Endothelial cell of umbilical vein (primary cell): ENCODE data around the gene UBE2U. TPM values are rescaled to one million over a fixed set of nuclear protein-coding genes. Genes with fewer than 3 reads are reported as not detected.

Experiments used
- Bru-seq: library from RNA; stranded (reverse); fragments of 400-500 nt; gene quantifications from one replicate; lab custom pipeline; 2021; lab: Mats Ljungman, UMichigan
- BruChase-seq, 2 experiments: library from RNA; stranded (reverse); fragments of 400-500 nt; gene quantifications; one replicate each; lab custom pipeline; 2021; lab: Mats Ljungman, UMichigan
- BruUV-seq: library from RNA; stranded (reverse); fragments of 400-500 nt; replicated peaks from 2 replicates; lab custom pipeline; 2021; lab: Mats Ljungman, UMichigan
- CTCF ChIA-PET: fragments of 300-600, 350-600 bp; sonication (Branson Sonifier 250); formaldehyde crosslinking; loops from one replicate; lab custom pipeline; 2021; ENCODE audit warnings: antibody characterized with exemption, inconsistent platforms; lab: Charles Lee
- POLR2A ChIA-PET: fragments of 300-600, 350-600 bp; sonication (Branson Sonifier 250); formaldehyde crosslinking; loops from one replicate; lab custom pipeline; 2021; ENCODE audit warnings: antibody characterized with exemption, inconsistent platforms; lab: Charles Lee
- DNase-seq: peaks from one replicate; pipeline ENCODE4 v3.0.0-alpha.2; 2011; ENCODE audit warnings: low read depth, low spot score
- FAIRE-seq: peaks from 2 replicates; lab custom pipeline; 2011; peaks lifted over from hg19 to GRCh38; lab: Jason Lieb, UNC
- H2AFZ ChIP-seq: 2 replicates; pipeline ENCODE4 v1.6.0; 2012; ENCODE audit warnings: low read depth, low read length, control low read depth, inconsistent platforms
- H3K27ac ChIP-seq: 2 replicates; pipeline ENCODE4 v1.5.1; 2011; ENCODE audit warnings: low read depth, mild to moderate bottlenecking, control low read depth, low read length, moderate library complexity; ENCODE audit not compliant: insufficient read depth
- H3K27me3 ChIP-seq, 2 experiments: 2 replicates each; pipeline versions ENCODE4 v1.6.0 to v1.6.1; 2011; ENCODE audit warnings: low read length in 2 of 2, mixed read lengths in 1 of 2; ENCODE audit not compliant: control insufficient read depth in 2 of 2, insufficient read depth in 2 of 2
- H3K36me3 ChIP-seq, 2 experiments: 2 replicates in 1 of 2; 3 replicates in 1 of 2; pipeline ENCODE4 v1.5.1; 2011; ENCODE audit warnings: low read length in 2 of 2, mild to moderate bottlenecking in 1 of 2, moderate library complexity in 1 of 2; ENCODE audit not compliant: control insufficient read depth in 2 of 2, insufficient read depth in 2 of 2; ENCODE audit errors: extremely low read depth in 1 of 2
- H3K4me1 ChIP-seq: 3 replicates; pipeline ENCODE4 v1.5.1; 2011; ENCODE audit warnings: mild to moderate bottlenecking, low read length; ENCODE audit not compliant: control insufficient read depth, insufficient read depth; ENCODE audit errors: extremely low read depth
- H3K4me2 ChIP-seq: 2 replicates; pipeline ENCODE4 v1.6.1; 2011; ENCODE audit warnings: low read length, control low read depth, mixed read lengths; ENCODE audit not compliant: insufficient read depth
- H3K4me3 ChIP-seq, 3 experiments: fragments of 200-600 bp in 1 of 3; sonication (generic), shearing (Covaris generic) in 1 of 3; replicated peaks in 1 of 3; 2 replicates each; pipeline ENCODE4 v1.5.1; 2011 to 2016; ENCODE audit warnings: control low read depth in 3 of 3, low read length in 3 of 3, mild to moderate bottlenecking in 2 of 3, inconsistent platforms in 1 of 3, low read depth in 1 of 3, moderate library complexity in 1 of 3; ENCODE audit not compliant: insufficient read depth in 1 of 3
- H3K79me2 ChIP-seq: 2 replicates; pipeline ENCODE4 v1.6.0; 2012; ENCODE audit warnings: low read length, inconsistent platforms; ENCODE audit not compliant: control insufficient read depth, insufficient read depth
- H3K9ac ChIP-seq: replicated peaks from 2 replicates; pipeline ENCODE3; 2011; ENCODE audit warnings: low read length, control low read depth; ENCODE audit not compliant: insufficient read depth; ENCODE audit errors: extremely low read depth
- H3K9me1 ChIP-seq: replicated peaks from 3 replicates; pipeline ENCODE4 v1.6.0; 2011; ENCODE audit warnings: mild to moderate bottlenecking, low read length; ENCODE audit not compliant: control insufficient read depth, insufficient read depth; ENCODE audit errors: extremely low read depth
- H3K9me3 ChIP-seq: replicated peaks from 2 replicates; pipeline ENCODE4 v1.5.1; 2012; ENCODE audit warnings: low read length, inconsistent platforms; ENCODE audit not compliant: control insufficient read depth, insufficient read depth
- H4K20me1 ChIP-seq: replicated peaks from 2 replicates; pipeline ENCODE3; 2011; ENCODE audit warnings: mild to moderate bottlenecking, low read length; ENCODE audit not compliant: control insufficient read depth, insufficient read depth; ENCODE audit errors: extremely low read depth
- CTCF ChIP-seq, 2 donors: IDR thresholded peaks; 1 replicate in 1 of 2; 2 replicates in 1 of 2; pipeline ENCODE4 v1.5.1; 2011; ENCODE audit warnings: low read length in 2 of 2, mild to moderate bottlenecking in 2 of 2, moderate library complexity in 2 of 2, control low read depth in 1 of 2, inconsistent platforms in 1 of 2, low read depth in 1 of 2; ENCODE audit not compliant: insufficient read depth in 1 of 2; ENCODE audit errors: extremely low read depth in 1 of 2
- EZH2 ChIP-seq: IDR thresholded peaks from 2 replicates; pipeline ENCODE4 v1.6.1; 2012; ENCODE audit warnings: borderline replicate concordance, low read depth, mild to moderate bottlenecking, moderate library complexity, low read length, inconsistent platforms; ENCODE audit not compliant: severe bottlenecking
- FOS ChIP-seq: IDR thresholded peaks from 2 replicates; pipeline ENCODE4 v1.6.1; 2011; ENCODE audit warnings: mild to moderate bottlenecking, low read length, moderate library complexity, borderline replicate concordance; ENCODE audit not compliant: insufficient read depth
- GATA2 ChIP-seq: IDR thresholded peaks from 2 replicates; pipeline ENCODE4 v1.7.0; 2011; ENCODE audit warnings: low read depth, mild to moderate bottlenecking, moderate library complexity, mixed read lengths, low read length; ENCODE audit not compliant: insufficient read length, insufficient read depth
- JUN ChIP-seq: IDR thresholded peaks from 2 replicates; pipeline ENCODE4 v1.6.1; 2011; ENCODE audit warnings: borderline replicate concordance, low read depth; ENCODE audit not compliant: insufficient read length, insufficient read depth
- MAX ChIP-seq: IDR thresholded peaks from 2 replicates; pipeline ENCODE4 v1.6.1; 2011; ENCODE audit not compliant: insufficient read depth, insufficient read length
- MYC ChIP-seq: IDR thresholded peaks from one replicate; pipeline ENCODE4 v1.6.1; 2011; ENCODE audit warnings: mild to moderate bottlenecking, low read depth, low read length
- POLR2A ChIP-seq: IDR thresholded peaks from 2 replicates; pipeline ENCODE4 v1.6.1; 2012; ENCODE audit warnings: low read depth, mild to moderate bottlenecking, control low read depth, low read length
- POLR2AphosphoS5 ChIP-seq: IDR thresholded peaks from 2 replicates; pipeline ENCODE4 v1.6.1; 2012; ENCODE audit warnings: low read depth, mild to moderate bottlenecking, control low read depth, low read length, moderate library complexity; ENCODE audit not compliant: insufficient read depth
- dilution Hi-C: fragments of 300-500 bp; cut with MboI; formaldehyde crosslinking; loops from one replicate; pipeline ENCODE4 v1.15.0; 2019; ENCODE audit warnings: low sequenced_read_pairs; ENCODE audit not compliant: extremely low pct_ligation_motif_present
- intact Hi-C: fragments of 100-400 bp; cut with micrococcal nuclease; formaldehyde crosslinking; loops from one replicate; pipeline ENCODE4 v1.10.0; 2022
- long read RNA-seq: library from polyadenylated mRNA; stranded (forward); transcript quantifications from one replicate; pipeline ENCODE4 v2.0.0, GENCODE V29; 2021
- polyA minus RNA-seq, 3 experiments: library from RNA; depleted of rRNA, polyadenylated mRNA; stranded (reverse); fragments of >200 nt; gene quantifications; 1 replicate in 1 of 3; 2 replicates in 2 of 3; pipeline ENCODE4 v1.2.3, GENCODE V29; 2011
- polyA plus RNA-seq, 4 experiments: library from polyadenylated mRNA; depleted of rRNA in 3 of 4; stranded (reverse) in 3 of 4; unstranded in 1 of 4; fragments of >200 nt; gene quantifications; 2 replicates each; pipeline versions ENCODE4 v1.2.1 to v1.2.3, GENCODE V29; 2011 to 2012; ENCODE audit warnings: missing spikeins in 1 of 4
- total RNA-seq: library from RNA; stranded (reverse); gene quantifications from 2 replicates; pipeline ENCODE4 v1.2.3, GENCODE V29; 2021

UBE2U gene
- total RNA-seq, result not detected in 2 replicates
- polyA plus RNA-seq, result not detected in 2 replicates
- not detected in 2 replicates for polyA plus RNA-seq (2011; cell fraction: cytosol; rRNA removed)
- polyA plus RNA-seq (2011; cell fraction: nucleus; rRNA removed), result not detected in 2 replicates
- not detected in 2 replicates for polyA plus RNA-seq (2012)
- polyA minus RNA-seq, result not detected in 2 replicates
- not detected for polyA minus RNA-seq (2011; cell fraction: cytosol; rRNA and poly(A)+ RNA removed)
- not detected in 2 replicates for polyA minus RNA-seq (2011; cell fraction: nucleus; rRNA and poly(A)+ RNA removed)
- not detected for Bru-seq, nascent RNA
- percentile 20 among the genes with signal in this experiment for BruChase-seq, experiment 1, labeled RNA remaining after a 6-hour chase
- percentile 6 among the genes with signal in this experiment for BruChase-seq, experiment 2, labeled RNA remaining after a 2-hour chase
- long read RNA-seq, result 0 reads

- Histone ChIP-seq H3K4me3 (no peak within 1 kb of the TSS), H3K27ac (no peak within 1 kb of the TSS), H3K4me1 (no peaks in the 10 kb centered on the region), H3K27me3 (peaks cover 0 to 7% of the 10 kb centered on the region in 2 experiments), H3K9ac (no peak within 1 kb of the TSS), H3K4me2 (no peak within 1 kb of the TSS), H3K9me3 (no peaks in the 10 kb centered on the region), H4K20me1 (no peaks in the 10 kb centered on the region), H3K36me3 (no peaks in the 10 kb centered on the region), H3K79me2 (no peaks in the 10 kb centered on the region), H3K9me1 (no peaks in the 10 kb centered on the region), H2AFZ (no peak within 1 kb of the TSS)
- FAIRE-seq (no peak), DNase-seq (no peak)
- CTCF ChIA-PET, result no interaction called here
- intact Hi-C loops (no loop called here), dilution Hi-C loops (no loop called here)
- TF ChIP-seq POLR2AphosphoS5 (no peak), EZH2 (no peak), FOS (no peak), POLR2A (no peak), MAX (no peak), GATA2 (no peak), MYC (no peak), JUN (no peak), CTCF (IDR thresholded peaks at IDR 0.05; ENCODE audit: extremely low read depth in 1 of 2, insufficient read depth in 1 of 2, low read depth in 1 of 2, low read length in 2 of 2) (no peak)
- POLR2A ChIA-PET, result no interaction called here
- no TSS peak for BruUV-seq
Observed at GRCh38 chr1:64203420-64203819, at the start of gene UBE2U. UBE2U (plus strand) TSS chr1:64203623; CDS start chr1:64204051, 428 bp downstream.
